Activated CD8-positive, alpha-beta T cell treated with anti-CD3 and anti-CD28 coated beads for 36 hours (primary cell): ENCODE results near the gene ABCC6. TPM values are rescaled to one million over a fixed set of nuclear protein-coding genes. Genes with fewer than 3 reads are reported as not detected.
"Not testable (repeated sequence)": the region's sequence is repeated elsewhere in the genome, so short reads cannot be mapped to it uniquely, and the experiment has no call there.

ENCODE experiments used
- ATAC-seq: fragments of 200-7000 bp; cut with Tn5 transposase; one replicate; pipeline ENCODE4 v1.10.0; 2021; ENCODE audit warnings: mild to moderate bottlenecking, moderate library complexity
- CTCF ChIA-PET: fragments of 350-600 bp; sonication (Branson Sonifier 250); formaldehyde crosslinking; loops from one replicate; lab custom pipeline; 2021; ENCODE audit warnings: antibody characterized with exemption; lab: Charles Lee
- POLR2A ChIA-PET: fragments of 350-600 bp; sonication (Branson Sonifier 250); formaldehyde crosslinking; loops from one replicate; lab custom pipeline; 2021; ENCODE audit warnings: antibody characterized with exemption; lab: Charles Lee
- DNase-seq: peaks from one replicate; pipeline ENCODE4 v3.0.0-alpha.2; 2020
- H3K27ac Mint-ChIP-seq: one replicate; pipeline ENCODE4 v1.8.0; 2021; ENCODE audit warnings: mild to moderate bottlenecking, mixed read lengths
- H3K27me3 Mint-ChIP-seq: one replicate; pipeline ENCODE4 v1.8.0; 2021; ENCODE audit warnings: mixed read lengths
- H3K36me3 Mint-ChIP-seq: one replicate; pipeline ENCODE4 v1.8.0; 2021; ENCODE audit warnings: low read depth, mixed read lengths
- H3K4me1 Mint-ChIP-seq: one replicate; pipeline ENCODE4 v1.8.0; 2021; ENCODE audit warnings: low read depth, mixed read lengths
- H3K4me3 Mint-ChIP-seq: one replicate; pipeline ENCODE4 v1.8.0; 2021; ENCODE audit warnings: mild to moderate bottlenecking, moderate library complexity, mixed read lengths
- H3K9me3 Mint-ChIP-seq: one replicate; pipeline ENCODE4 v1.8.0; 2021; ENCODE audit warnings: mixed read lengths
- intact Hi-C: fragments of 100-400 bp; cut with micrococcal nuclease; formaldehyde crosslinking; loops from one replicate; pipeline ENCODE4 v1.10.0; 2022
- total RNA-seq, 2 experiments: library from RNA; stranded (reverse); gene quantifications; one replicate each; pipeline ENCODE4 v1.2.3, GENCODE V29; 2021

Gene ABCC6
- total RNA-seq, 2 experiments from 2014 or later = not detected

DNA sequence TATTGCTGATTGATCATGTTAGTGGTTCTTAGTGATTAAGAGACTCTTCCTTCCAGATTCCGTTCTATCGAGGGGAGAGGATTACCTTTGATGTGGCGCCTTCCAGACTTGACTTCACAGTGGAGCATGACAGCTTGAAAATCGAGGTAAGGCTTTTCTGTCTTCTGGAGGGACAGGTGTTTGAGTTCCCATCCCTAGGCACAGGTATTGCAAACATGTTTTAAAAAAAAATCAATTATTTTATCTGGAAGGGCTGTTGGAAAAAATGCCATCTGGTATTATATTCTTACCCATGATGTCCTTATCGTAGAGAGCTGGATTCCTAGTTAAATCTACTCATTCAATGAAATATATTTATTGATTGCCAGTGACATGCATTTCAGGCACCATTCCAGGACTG is 29.1 kb upstream of the ABCC6 start:
- H3K4me3 Mint-ChIP-seq, H3K36me3 Mint-ChIP-seq, H3K4me1 Mint-ChIP-seq, DNase-seq, H3K27ac Mint-ChIP-seq, CTCF ChIA-PET, H3K27me3 Mint-ChIP-seq, intact Hi-C loops, H3K9me3 Mint-ChIP-seq, ATAC-seq, POLR2A ChIA-PET: not testable (repeated sequence)

DNA sequence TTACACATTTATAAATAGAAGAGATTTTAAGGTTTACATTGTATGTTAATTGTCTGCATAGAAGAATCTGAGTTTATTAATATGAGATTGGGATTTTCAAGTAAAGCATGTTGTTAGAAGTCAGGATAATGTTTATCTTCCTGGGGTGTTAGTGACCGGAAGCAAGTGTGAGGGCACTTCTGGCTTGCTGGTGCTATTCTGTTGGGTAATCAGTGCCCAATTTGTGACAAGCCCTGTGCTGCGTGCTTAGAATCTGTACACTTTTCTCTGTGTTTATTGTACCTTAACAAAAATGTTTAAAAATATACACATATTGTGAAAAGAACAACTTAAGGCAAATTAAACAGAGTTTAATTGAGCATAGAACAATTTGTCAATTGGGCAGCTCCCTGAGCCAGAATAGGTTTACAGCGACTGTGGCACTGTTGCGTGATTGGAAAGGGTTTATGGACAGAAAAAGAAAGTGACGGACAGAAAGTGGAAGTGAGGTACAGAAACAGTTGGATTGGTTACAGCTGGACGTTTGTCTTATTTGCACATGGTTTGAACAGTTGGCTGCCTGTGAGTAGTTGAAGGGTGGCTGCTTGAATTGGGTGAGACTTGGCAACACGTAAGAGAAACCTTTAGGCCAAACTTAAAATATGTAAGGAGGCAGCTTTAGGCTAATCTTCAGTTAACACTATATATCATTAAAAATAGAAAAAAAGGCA is 26.5 kb upstream of the ABCC6 start:
- H3K27me3 Mint-ChIP-seq, ATAC-seq, H3K4me3 Mint-ChIP-seq, POLR2A ChIA-PET, H3K4me1 Mint-ChIP-seq, H3K36me3 Mint-ChIP-seq, H3K27ac Mint-ChIP-seq, intact Hi-C loops, CTCF ChIA-PET, DNase-seq, H3K9me3 Mint-ChIP-seq: not testable (repeated sequence)

DNA sequence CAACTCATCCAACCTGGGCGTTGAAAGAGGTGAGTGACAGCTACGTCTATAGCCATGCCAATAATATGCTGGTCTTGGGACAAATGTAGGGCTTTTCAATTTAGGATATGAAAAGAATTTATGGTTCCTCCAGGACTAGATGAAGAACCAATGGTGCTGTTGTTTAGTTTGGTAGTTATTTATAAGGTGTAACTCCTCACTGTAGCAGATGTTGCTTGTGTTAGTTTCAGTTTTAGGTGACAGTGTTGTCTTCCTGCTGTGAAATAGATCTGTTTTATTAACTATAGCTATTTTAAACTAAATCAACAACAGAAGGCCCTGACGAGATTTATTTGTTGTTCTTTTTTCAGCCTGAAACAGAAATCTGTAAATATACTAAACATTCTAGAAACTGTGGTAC is 24.1 kb upstream of the ABCC6 start:
- POLR2A ChIA-PET, intact Hi-C loops, DNase-seq, H3K27me3 Mint-ChIP-seq, H3K27ac Mint-ChIP-seq, H3K36me3 Mint-ChIP-seq, H3K9me3 Mint-ChIP-seq, ATAC-seq, H3K4me1 Mint-ChIP-seq, CTCF ChIA-PET, H3K4me3 Mint-ChIP-seq: not testable (repeated sequence)

DNA sequence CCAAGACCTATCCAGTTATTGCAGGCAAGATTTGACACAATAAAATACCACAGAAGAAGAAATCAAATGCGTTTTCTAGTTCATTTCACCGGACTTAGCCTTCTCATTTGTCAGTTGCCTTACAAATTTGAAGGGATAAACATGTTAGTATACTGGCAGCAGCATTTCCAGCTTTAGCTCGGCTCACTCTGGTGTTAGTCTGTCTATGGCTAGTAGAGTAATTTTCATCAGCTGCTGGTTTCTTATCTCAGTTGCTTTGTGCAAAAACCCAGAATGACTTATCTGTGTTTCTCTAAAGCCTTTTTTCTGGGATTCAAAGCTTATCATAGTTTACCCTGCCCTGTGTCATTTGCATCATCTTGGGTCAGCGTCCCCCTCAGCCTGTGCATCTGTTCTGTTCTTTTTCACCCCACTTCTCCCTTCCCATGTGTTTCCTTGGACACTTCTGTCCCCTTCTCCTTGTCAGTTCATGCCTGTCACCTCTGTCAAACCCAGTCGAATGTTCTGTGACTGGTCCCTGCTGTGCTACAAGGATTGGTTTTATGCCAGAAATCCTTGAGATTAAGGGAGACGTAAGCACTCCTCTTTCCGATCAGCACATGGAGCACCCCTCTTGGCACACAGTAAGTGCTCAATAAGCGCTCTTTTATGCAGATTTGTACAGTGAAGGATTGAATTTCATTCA is 23.4 kb upstream of the ABCC6 start:
- CTCF ChIA-PET, POLR2A ChIA-PET: not testable (repeated sequence)

DNA sequence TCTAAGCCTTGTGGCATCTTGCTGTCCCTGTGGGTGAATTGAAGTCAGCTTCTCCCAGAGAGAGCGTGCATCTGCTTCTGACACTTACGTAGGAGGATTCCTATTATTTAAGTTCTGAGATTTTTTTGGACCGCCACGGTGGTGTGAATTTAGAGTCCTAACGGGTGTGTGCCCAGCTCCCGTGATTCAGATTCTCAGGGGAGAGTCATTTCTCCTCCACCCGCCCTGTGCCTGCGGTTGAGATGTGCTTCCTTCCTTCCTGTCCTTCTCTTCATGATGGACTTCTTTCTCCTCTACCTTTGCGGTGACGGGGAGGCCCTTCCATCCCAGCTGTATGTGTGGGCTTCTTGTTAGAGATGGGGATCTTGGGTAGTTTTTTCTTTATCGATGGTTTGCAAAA is 20.6 kb upstream of the ABCC6 start:
- H3K27ac Mint-ChIP-seq, H3K36me3 Mint-ChIP-seq, ATAC-seq, H3K4me3 Mint-ChIP-seq, H3K27me3 Mint-ChIP-seq, intact Hi-C loops, H3K4me1 Mint-ChIP-seq, POLR2A ChIA-PET, DNase-seq, H3K9me3 Mint-ChIP-seq, CTCF ChIA-PET: not testable (repeated sequence)

More for the DNA sequence above, 23.4 kb upstream of the ABCC6 start:
- H3K9me3 Mint-ChIP-seq, ATAC-seq, H3K4me3 Mint-ChIP-seq, DNase-seq, H3K27ac Mint-ChIP-seq, intact Hi-C loops, H3K27me3 Mint-ChIP-seq, H3K4me1 Mint-ChIP-seq, H3K36me3 Mint-ChIP-seq: not testable (repeated sequence)

DNA sequence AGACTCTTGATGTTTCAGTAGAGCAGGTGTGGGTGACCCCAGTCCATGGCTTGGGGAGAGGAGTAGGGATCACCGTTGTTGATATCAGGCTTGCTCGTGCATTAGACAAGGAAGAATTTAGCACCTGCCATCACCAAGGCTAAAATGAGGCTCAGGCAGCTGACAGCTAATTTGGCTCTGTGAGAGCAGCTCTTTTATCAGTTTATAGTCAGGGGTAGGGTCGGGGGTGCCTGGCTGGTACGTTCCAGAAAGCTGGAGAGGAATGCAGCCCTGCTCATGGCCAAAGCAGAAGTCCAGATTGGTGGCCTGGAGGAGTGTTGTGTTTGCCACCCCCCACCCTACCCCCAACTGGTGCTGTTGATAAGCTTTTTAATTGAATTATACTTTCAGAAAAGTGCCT is 17.4 kb upstream of the ABCC6 start:
- intact Hi-C loops, H3K4me3 Mint-ChIP-seq, H3K27me3 Mint-ChIP-seq, DNase-seq, H3K27ac Mint-ChIP-seq, POLR2A ChIA-PET, ATAC-seq, H3K36me3 Mint-ChIP-seq, H3K9me3 Mint-ChIP-seq, H3K4me1 Mint-ChIP-seq, CTCF ChIA-PET: not testable (repeated sequence)

DNA sequence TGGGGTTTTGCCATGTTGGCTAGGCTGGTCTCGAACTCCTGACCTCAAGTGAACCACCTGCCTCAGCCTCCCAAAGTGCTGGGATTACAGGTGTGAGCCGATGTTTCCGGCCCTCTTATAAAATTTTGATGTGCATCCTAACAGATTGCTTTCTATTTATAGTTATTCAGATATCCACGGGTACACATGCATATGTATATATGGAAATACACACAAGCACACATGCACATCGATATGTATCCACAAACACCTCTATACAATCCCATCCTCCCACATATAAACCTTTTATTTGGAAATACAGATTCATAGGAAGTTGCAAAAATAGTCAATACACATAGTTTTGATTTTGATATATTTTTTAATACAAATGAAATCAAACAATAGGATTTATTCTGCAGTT is 14.4 kb upstream of the ABCC6 start:
- ATAC-seq, H3K4me3 Mint-ChIP-seq, H3K4me1 Mint-ChIP-seq, H3K27ac Mint-ChIP-seq, H3K27me3 Mint-ChIP-seq, H3K36me3 Mint-ChIP-seq, CTCF ChIA-PET, H3K9me3 Mint-ChIP-seq, intact Hi-C loops, DNase-seq, POLR2A ChIA-PET: not testable (repeated sequence)

DNA sequence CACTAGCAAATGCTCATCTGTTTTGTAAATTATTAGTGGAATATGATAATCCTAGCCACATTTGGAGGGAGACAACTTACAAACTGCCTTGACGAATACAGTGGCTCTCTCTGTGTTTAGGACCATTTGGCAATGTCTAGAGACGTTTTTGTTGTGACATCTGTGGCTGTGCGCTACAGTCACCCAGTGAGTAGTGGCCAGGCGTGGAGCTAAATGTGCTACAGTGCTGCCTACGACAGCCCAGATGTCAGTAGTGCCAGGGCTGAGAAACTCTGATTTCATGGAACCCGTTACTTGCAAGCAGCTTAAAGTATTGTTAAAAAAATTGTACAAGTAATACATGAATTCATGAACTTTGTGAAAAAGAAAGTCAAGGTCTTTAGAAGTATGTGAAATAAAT is 13.8 kb upstream of the ABCC6 start:
- H3K36me3 Mint-ChIP-seq, H3K4me1 Mint-ChIP-seq, POLR2A ChIA-PET, ATAC-seq, H3K9me3 Mint-ChIP-seq, H3K27me3 Mint-ChIP-seq, CTCF ChIA-PET, H3K4me3 Mint-ChIP-seq, DNase-seq, H3K27ac Mint-ChIP-seq, intact Hi-C loops: not testable (repeated sequence)

DNA sequence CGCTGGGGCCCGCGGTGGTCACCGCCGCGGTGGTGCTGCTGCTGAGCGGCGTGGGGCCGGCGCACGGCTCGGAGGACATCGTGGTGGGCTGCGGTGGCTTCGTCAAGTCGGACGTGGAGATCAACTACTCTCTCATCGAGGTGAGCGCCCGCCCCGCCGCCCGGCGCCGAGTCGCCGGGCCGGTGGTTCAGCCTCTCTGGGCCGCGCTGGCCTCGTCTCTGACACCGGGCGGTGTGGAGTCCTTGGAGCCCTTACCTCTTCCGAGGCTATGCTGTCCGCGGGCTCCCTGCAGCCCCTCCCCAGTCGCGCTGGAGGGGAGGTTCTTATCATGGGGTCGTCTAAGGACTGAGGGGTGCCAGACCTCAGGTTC is 9.4 kb upstream of the ABCC6 start:
- DNase-seq, CTCF ChIA-PET, H3K27me3 Mint-ChIP-seq, POLR2A ChIA-PET, intact Hi-C loops, H3K36me3 Mint-ChIP-seq, H3K4me3 Mint-ChIP-seq, H3K9me3 Mint-ChIP-seq, H3K4me1 Mint-ChIP-seq, H3K27ac Mint-ChIP-seq: not testable (repeated sequence)
- peak; percentile 36 for ATAC-seq

DNA sequence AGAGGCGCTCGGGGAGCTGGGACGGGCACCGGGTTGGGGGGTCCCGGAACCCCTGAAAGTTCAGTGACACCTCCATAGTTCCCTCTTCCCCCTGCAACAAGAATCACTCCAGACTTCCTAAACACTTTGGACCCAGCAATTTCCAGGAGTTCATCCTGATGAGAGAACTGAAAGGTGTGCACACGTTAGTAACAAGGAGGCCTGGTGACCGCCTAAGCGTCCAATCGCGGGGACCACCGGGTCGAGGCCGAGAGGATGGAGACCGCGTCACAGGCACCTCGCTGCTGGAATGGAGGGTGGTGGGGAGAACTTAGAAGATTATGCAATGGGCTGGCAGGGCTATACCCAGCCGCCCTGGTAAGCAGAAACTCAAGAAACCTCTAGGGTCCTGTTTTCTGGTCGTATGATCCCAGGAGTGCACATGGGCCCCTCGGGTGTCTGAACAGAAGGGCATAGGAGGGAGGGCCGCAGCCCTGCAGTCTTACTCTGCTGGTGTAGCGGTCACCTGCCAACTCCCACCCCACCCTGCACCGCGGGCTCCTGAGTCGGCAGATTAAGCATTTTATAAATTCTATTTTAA is 458 bp upstream of the ABCC6 start:
- H3K4me1 Mint-ChIP-seq, H3K4me3 Mint-ChIP-seq, intact Hi-C loops, H3K27me3 Mint-ChIP-seq, H3K9me3 Mint-ChIP-seq, H3K27ac Mint-ChIP-seq, CTCF ChIA-PET, POLR2A ChIA-PET, H3K36me3 Mint-ChIP-seq, DNase-seq: not testable (repeated sequence)
- peak; percentile 56 for ATAC-seq

DNA sequence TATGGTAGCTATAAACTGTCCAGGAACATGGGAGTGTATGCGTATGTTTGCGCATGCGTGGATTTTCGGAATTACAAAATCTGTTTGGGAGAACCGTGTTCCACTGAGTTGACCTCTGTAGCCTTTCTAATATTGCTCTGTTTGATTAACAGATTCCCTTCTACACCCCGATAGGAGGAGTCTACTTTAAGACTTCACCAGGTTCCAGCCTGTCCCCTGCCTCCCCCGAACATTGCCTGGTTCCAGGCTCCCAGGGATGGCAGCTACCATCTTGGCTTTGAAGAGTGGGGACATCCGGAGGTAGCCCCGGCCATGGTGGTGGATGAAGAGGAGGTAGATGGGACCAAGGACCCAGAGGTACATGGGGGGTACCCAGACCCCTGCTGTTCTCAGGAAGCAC is 1.9 kb downstream of the ABCC6 start:
- POLR2A ChIA-PET, intact Hi-C loops: not testable (repeated sequence)

DNA sequence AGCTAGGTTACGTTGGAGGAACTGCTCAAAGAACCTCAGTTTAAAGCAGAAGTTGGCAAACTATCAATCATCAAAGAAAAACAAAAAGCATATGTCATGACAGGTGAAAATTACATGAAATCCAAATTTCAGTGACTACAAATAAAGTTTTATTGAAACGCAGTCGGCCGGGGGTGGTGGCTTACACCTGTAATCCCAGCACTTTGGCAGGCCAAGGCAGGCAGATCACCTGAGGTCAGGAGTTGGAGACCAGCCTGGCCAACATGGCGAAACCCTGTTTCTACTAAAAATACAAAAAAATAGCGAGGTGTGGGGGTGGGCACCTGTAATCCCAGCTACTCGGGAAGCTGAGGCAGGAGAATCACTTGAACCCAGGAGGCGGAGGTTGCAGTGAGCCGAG is 2.8 kb downstream of the ABCC6 start:
- DNase-seq, H3K9me3 Mint-ChIP-seq, CTCF ChIA-PET, POLR2A ChIA-PET, intact Hi-C loops, H3K4me3 Mint-ChIP-seq, H3K4me1 Mint-ChIP-seq, H3K36me3 Mint-ChIP-seq, H3K27ac Mint-ChIP-seq, ATAC-seq, H3K27me3 Mint-ChIP-seq: not testable (repeated sequence)

More for the DNA sequence above, 1.9 kb downstream of the ABCC6 start:
- H3K27me3 Mint-ChIP-seq, H3K27ac Mint-ChIP-seq, DNase-seq, H3K36me3 Mint-ChIP-seq, H3K4me1 Mint-ChIP-seq, ATAC-seq, H3K4me3 Mint-ChIP-seq, H3K9me3 Mint-ChIP-seq, CTCF ChIA-PET: not testable (repeated sequence)
